Ovary (tissue), 3 donors: ENCODE results near the gene MAN1C1.

ENCODE experiments used
- EP300 ChIP-seq: sonication (generic); formaldehyde crosslinking; IDR thresholded peaks from one replicate; pipeline ENCODE4 v1.6.1; 2017; ENCODE audit warnings: antibody characterized with exemption
- POLR2A ChIP-seq: fragments of 450-650 bp; IDR thresholded peaks from one replicate; pipeline ENCODE4 v1.6.1; 2017; ENCODE audit warnings: antibody characterized with exemption, mild to moderate bottlenecking, moderate library complexity
- TF ChIP-seq, protein P1 (sequence below), 3 donors: fragments of 450-650 bp in 2 of 3; fragments of 200-600 bp in 1 of 3; IDR thresholded peaks; one replicate each; pipeline versions ENCODE4 v1.5.1 to v1.8.0; 2016 to 2022; ENCODE audit warnings: antibody characterized with exemption in 3 of 3, mild to moderate bottlenecking in 1 of 3
- donor health status: DM: no; HTN: no; CAD: no.

DNA sequence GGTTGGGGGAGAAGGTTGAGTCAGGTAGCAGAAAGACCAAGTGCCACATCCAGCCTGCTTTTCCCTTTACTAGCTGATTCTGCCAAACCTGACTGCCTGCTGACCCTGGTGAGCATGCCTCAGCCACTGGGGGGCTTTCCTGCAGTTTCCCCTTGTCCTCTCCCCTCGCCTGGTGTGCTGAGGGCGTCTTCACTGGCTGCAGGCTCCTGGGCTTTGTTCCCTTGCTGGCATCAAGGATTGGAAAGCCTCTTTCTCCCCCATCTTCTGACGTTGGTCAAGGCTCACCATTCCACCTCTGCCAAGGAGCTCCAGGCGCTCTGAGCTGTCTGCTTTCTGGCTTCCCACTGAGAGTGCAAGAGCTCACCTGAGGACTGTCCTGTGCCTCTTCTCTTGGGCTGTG lies 28.4 kb downstream of the MAN1C1 start:
- TF ChIP-seq, protein P1, sequence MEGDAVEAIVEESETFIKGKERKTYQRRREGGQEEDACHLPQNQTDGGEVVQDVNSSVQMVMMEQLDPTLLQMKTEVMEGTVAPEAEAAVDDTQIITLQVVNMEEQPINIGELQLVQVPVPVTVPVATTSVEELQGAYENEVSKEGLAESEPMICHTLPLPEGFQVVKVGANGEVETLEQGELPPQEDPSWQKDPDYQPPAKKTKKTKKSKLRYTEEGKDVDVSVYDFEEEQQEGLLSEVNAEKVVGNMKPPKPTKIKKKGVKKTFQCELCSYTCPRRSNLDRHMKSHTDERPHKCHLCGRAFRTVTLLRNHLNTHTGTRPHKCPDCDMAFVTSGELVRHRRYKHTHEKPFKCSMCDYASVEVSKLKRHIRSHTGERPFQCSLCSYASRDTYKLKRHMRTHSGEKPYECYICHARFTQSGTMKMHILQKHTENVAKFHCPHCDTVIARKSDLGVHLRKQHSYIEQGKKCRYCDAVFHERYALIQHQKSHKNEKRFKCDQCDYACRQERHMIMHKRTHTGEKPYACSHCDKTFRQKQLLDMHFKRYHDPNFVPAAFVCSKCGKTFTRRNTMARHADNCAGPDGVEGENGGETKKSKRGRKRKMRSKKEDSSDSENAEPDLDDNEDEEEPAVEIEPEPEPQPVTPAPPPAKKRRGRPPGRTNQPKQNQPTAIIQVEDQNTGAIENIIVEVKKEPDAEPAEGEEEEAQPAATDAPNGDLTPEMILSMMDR (IDR thresholded peaks at IDR 0.05) = no peak
- TF ChIP-seq POLR2A = no peak
- TF ChIP-seq EP300 = no peak
